Mesendoderm (in vitro differentiated cells): ENCODE results near the gene ANKUB1.

Source experiments
- DNase-seq: peaks from one replicate; pipeline ENCODE4 v3.0.0; 2013
- H2AK5ac ChIP-seq: 2 replicates; pipeline ENCODE4 v1.6.1; 2013; ENCODE audit warnings: low read length, inconsistent platforms
- H2BK120ac ChIP-seq: 2 replicates; pipeline ENCODE4 v1.6.1; 2013; ENCODE audit warnings: low read depth, mild to moderate bottlenecking, low read length, moderate library complexity, mixed read lengths
- H2BK15ac ChIP-seq: replicated peaks from 2 replicates; pipeline ENCODE4 v1.6.1; 2013; ENCODE audit warnings: low read depth, mild to moderate bottlenecking, moderate library complexity
- H2BK5ac ChIP-seq: 2 replicates; pipeline ENCODE4 v1.6.1; 2013; ENCODE audit warnings: low read length, inconsistent platforms
- H3K18ac ChIP-seq: 2 replicates; pipeline ENCODE4 v1.6.1; 2013; ENCODE audit warnings: mild to moderate bottlenecking, low read length, mixed read lengths
- H3K23ac ChIP-seq: one replicate; pipeline ENCODE4 v1.6.1; 2013; ENCODE audit warnings: low read length
- H3K27ac ChIP-seq: 2 replicates; pipeline ENCODE4 v1.5.1; 2013; ENCODE audit warnings: low read depth, mild to moderate bottlenecking, inconsistent platforms, low read length, moderate library complexity
- H3K27me3 ChIP-seq: 2 replicates; pipeline ENCODE4 v1.6.1; 2013; ENCODE audit warnings: low read length, control low read depth, mild to moderate bottlenecking, inconsistent platforms; ENCODE audit not compliant: insufficient read depth, poor library complexity
- H3K36me3 ChIP-seq: 2 replicates; pipeline ENCODE4 v1.6.1; 2013; ENCODE audit warnings: low read length, inconsistent platforms; ENCODE audit not compliant: control insufficient read depth, insufficient read depth
- H3K4ac ChIP-seq: one replicate; pipeline ENCODE4 v1.6.1; 2013; ENCODE audit warnings: low read depth, mild to moderate bottlenecking, low read length, moderate library complexity
- H3K4me1 ChIP-seq: 2 replicates; pipeline ENCODE4 v1.6.1; 2013; ENCODE audit warnings: low read depth, low read length, inconsistent platforms; ENCODE audit not compliant: control insufficient read depth
- H3K4me2 ChIP-seq: 2 replicates; pipeline ENCODE4 v1.6.1; 2013; ENCODE audit warnings: low read length
- H3K4me3 ChIP-seq: 2 replicates; pipeline ENCODE4 v1.5.1; 2013; ENCODE audit warnings: mild to moderate bottlenecking, low read length
- H3K56ac ChIP-seq: one replicate; pipeline ENCODE4 v1.6.1; 2013; ENCODE audit warnings: low read length
- H3K79me1 ChIP-seq: 2 replicates; pipeline ENCODE4 v1.6.1; 2013; ENCODE audit warnings: low read length, inconsistent platforms
- H3K79me2 ChIP-seq: 2 replicates; pipeline ENCODE4 v1.6.1; 2013; ENCODE audit warnings: mild to moderate bottlenecking, low read length; ENCODE audit not compliant: control insufficient read depth, insufficient read depth
- H3K9ac ChIP-seq: 2 replicates; pipeline ENCODE4 v1.6.1; 2013; ENCODE audit warnings: low read length, inconsistent platforms
- H4K5ac ChIP-seq: one replicate; pipeline ENCODE4 v1.6.1; 2013; ENCODE audit warnings: low read length
- H4K8ac ChIP-seq: one replicate; pipeline ENCODE4 v1.6.1; 2013; ENCODE audit warnings: low read depth, mild to moderate bottlenecking, control low read depth, low read length, moderate library complexity
- WGBS: extraction: QIAGEN DNeasy Blood & Tissue Kit; methylation state at CpG from one replicate; pipeline ENCODE4 v1.1.7; 2013; ENCODE audit warnings: low lambda C conversion rate, missing lambda C conversion rate; ENCODE audit not compliant: insufficient coverage; ENCODE audit errors: extremely low coverage; 5-methylcytosine and 5-hydroxymethylcytosine counted together

Gene ANKUB1

DNA sequence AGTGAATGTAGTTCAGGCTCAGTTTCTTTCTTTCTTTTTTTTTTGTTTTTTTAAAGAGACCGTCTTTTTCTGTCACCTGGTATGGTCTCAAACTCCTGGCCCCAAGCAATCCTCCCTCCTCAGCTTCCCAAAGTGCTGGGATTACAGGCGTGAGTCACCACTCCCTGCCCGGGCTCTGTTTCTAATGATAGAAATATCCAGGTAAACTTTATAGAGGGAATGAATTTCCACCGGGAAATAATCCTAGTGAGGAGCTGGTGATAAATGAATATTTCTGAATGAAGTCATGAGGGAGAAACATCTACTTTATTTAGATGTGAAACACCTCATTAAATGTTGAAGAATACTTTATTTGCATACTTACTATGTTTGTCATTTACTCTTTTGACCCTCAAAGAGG lies 27.8 kb upstream of the ANKUB1 start:
- no peaks in the 10 kb centered on the region for H3K4me1 ChIP-seq
- H3K23ac ChIP-seq: no peak overlapping the region
- no peak overlapping the region for H2BK120ac ChIP-seq
- H4K8ac ChIP-seq: no peak overlapping the region
- no peaks in the 10 kb centered on the region for H3K36me3 ChIP-seq
- no peak overlapping the region for H3K9ac ChIP-seq
- no peak overlapping the region for H4K5ac ChIP-seq
- no peak overlapping the region for H3K18ac ChIP-seq
- H2AK5ac ChIP-seq: no peak overlapping the region
- peaks cover 4% of the 10 kb centered on the region for H3K79me1 ChIP-seq
- WGBS: no CpG with 5 or more reads among the region's 4 CpGs
- H3K27ac ChIP-seq: no peak overlapping the region
- no peak overlapping the region for H2BK15ac ChIP-seq
- H3K4me2 ChIP-seq: no peak overlapping the region
- DNase-seq: peak; percentile 21
- H3K4ac ChIP-seq: no peak overlapping the region
- no peaks in the 10 kb centered on the region for H3K27me3 ChIP-seq
- peaks cover 25% of the 10 kb centered on the region for H3K79me2 ChIP-seq
- H3K4me3 ChIP-seq: no peak overlapping the region
- H3K56ac ChIP-seq: no peak overlapping the region
- no peak overlapping the region for H2BK5ac ChIP-seq

DNA sequence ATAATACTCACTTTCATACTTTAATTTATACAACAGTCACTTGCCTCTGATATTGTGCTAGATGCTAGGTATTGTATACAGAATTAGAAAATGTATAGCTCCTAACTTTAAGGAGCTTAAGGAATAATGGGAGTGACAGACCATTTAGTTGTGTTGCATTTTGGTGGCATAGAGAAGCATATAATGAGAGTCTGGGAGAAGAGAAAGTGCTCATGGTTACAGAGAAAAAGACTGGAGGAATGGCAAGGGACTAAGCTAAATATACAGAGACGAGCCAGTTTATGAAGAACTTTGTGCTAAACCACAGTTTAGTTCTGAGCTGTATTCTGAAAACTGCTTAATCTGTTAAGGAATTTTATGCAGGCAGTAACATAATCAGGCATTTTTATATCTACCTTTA lies 27.1 kb upstream of the ANKUB1 start:
- no peak overlapping the region for H3K23ac ChIP-seq
- H4K8ac ChIP-seq: no peak overlapping the region
- H3K18ac ChIP-seq: no peak overlapping the region
- H2BK5ac ChIP-seq: no peak overlapping the region
- no peak overlapping the region for H2BK120ac ChIP-seq
- no peak overlapping the region for H3K4ac ChIP-seq
- WGBS: no CpG with 5 or more reads among the region's 1 CpG
- H3K4me1 ChIP-seq: no peaks in the 10 kb centered on the region
- H3K4me3 ChIP-seq: no peak overlapping the region
- DNase-seq: no peak
- H3K79me2 ChIP-seq: peaks cover 29% of the 10 kb centered on the region
- H3K56ac ChIP-seq: no peak overlapping the region
- H3K4me2 ChIP-seq: no peak overlapping the region
- H3K27me3 ChIP-seq: no peaks in the 10 kb centered on the region
- H3K9ac ChIP-seq: no peak overlapping the region
- H2BK15ac ChIP-seq: no peak overlapping the region
- H4K5ac ChIP-seq: no peak overlapping the region
- H2AK5ac ChIP-seq: no peak overlapping the region
- H3K79me1 ChIP-seq: peaks cover 4% of the 10 kb centered on the region
- no peaks in the 10 kb centered on the region for H3K36me3 ChIP-seq
- no peak overlapping the region for H3K27ac ChIP-seq

DNA sequence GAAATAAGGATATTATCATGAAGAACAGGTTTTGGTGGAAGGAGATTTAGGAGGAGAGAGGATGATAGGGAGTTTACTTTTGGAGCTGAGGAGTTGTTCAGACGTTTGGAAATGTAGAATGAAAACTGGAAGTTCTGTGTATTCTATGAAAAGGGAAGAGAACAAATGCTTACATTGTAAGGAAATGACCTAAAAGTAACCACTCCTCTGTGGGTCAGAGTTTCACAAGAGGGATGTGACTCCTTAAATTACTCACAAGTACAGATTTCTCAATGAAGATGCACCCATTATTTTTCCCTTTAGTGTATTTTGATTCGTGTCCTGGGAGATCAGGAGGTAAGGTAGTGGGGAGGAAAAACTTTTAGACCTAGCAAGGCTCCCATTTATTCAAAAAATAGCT lies 24.6 kb upstream of the ANKUB1 start:
- no peak overlapping the region for H2BK15ac ChIP-seq
- DNase-seq: no peak
- H3K4ac ChIP-seq: no peak overlapping the region
- H3K4me1 ChIP-seq: no peaks in the 10 kb centered on the region
- 100% methylated on average over 1 of the region's 2 CpGs for WGBS
- no peaks in the 10 kb centered on the region for H3K36me3 ChIP-seq
- no peak overlapping the region for H3K18ac ChIP-seq
- H2BK5ac ChIP-seq: no peak overlapping the region
- no peak overlapping the region for H2AK5ac ChIP-seq
- no peak overlapping the region for H3K4me2 ChIP-seq
- no peak overlapping the region for H3K23ac ChIP-seq
- H2BK120ac ChIP-seq: no peak overlapping the region
- peaks cover 29% of the 10 kb centered on the region for H3K79me2 ChIP-seq
- H3K27ac ChIP-seq: no peak overlapping the region
- no peak overlapping the region for H3K56ac ChIP-seq
- no peak overlapping the region for H4K5ac ChIP-seq
- H3K27me3 ChIP-seq: no peaks in the 10 kb centered on the region
- H3K4me3 ChIP-seq: no peak overlapping the region
- no peak overlapping the region for H3K9ac ChIP-seq
- peaks cover 3% of the 10 kb centered on the region for H3K79me1 ChIP-seq
- H4K8ac ChIP-seq: no peak overlapping the region

DNA sequence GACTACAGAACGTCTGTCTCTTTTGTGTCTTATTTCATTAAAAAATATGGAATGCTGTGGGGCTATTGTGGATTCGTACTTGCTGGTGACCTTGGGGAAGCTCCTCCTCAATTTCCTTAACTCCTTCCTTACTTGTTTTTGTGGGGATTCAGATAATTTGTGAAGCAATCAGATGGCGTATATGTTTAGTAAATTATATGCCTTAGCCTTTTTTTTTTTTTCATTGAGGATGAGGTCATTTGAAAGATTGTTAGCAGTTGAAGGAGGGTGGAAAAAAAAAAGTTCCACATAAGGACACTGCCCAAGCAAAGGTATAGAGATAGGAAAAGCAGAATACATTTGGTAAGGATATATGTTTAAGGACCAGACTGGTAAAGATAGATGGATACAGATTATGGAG lies 24.0 kb upstream of the ANKUB1 start:
- Histone ChIP-seq H2AK5ac (no peak overlapping the region), H3K9ac (no peak overlapping the region), H3K56ac (no peak overlapping the region), H4K5ac (no peak overlapping the region), H3K27me3 (no peaks in the 10 kb centered on the region), H2BK120ac (no peak overlapping the region), H3K4me3 (no peak overlapping the region), H3K79me1 (peaks cover 3% of the 10 kb centered on the region), H3K27ac (no peak overlapping the region), H3K79me2 (peaks cover 29% of the 10 kb centered on the region), H3K4me2 (no peak overlapping the region), H2BK15ac (no peak overlapping the region), H3K4me1 (no peaks in the 10 kb centered on the region), H4K8ac (no peak overlapping the region), H3K23ac (no peak overlapping the region), H3K4ac (no peak overlapping the region), H3K36me3 (no peaks in the 10 kb centered on the region), H2BK5ac (no peak overlapping the region), H3K18ac (no peak overlapping the region)
- no CpG with 5 or more reads among the region's 3 CpGs for WGBS
- DNase-seq: no peak

DNA sequence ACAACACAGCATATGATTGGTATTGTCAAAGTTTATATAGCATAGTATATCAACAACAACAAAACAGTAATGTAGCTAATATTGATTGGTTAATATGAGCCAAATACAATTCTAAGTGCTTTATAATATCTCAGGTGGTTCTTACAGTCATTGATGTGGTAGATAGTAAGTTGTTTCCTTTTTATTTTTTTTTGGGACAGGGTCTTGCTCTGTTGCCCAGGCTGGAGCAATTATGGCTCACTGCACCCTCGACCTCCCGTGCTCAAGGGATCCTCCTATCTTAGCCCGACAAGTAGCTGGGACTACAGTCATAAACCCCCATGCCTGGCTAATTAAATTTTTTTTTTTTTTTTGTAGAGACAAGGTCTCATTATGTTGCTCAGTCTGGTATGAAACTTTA lies 23.4 kb upstream of the ANKUB1 start:
- no peaks in the 10 kb centered on the region for H3K27me3 ChIP-seq
- H2BK15ac ChIP-seq: no peak overlapping the region
- no peaks in the 10 kb centered on the region for H3K36me3 ChIP-seq
- H3K4me2 ChIP-seq: no peak overlapping the region
- H3K4me1 ChIP-seq: no peaks in the 10 kb centered on the region
- H2AK5ac ChIP-seq: no peak overlapping the region
- no peak overlapping the region for H3K23ac ChIP-seq
- peaks cover 3% of the 10 kb centered on the region for H3K79me1 ChIP-seq
- H3K4me3 ChIP-seq: no peak overlapping the region
- DNase-seq: no peak
- no peak overlapping the region for H3K56ac ChIP-seq
- H2BK5ac ChIP-seq: no peak overlapping the region
- H4K5ac ChIP-seq: no peak overlapping the region
- H3K4ac ChIP-seq: no peak overlapping the region
- H3K9ac ChIP-seq: no peak overlapping the region
- H3K27ac ChIP-seq: no peak overlapping the region
- no peak overlapping the region for H2BK120ac ChIP-seq
- no CpG with 5 or more reads among the region's 3 CpGs for WGBS
- no peak overlapping the region for H4K8ac ChIP-seq
- no peak overlapping the region for H3K18ac ChIP-seq
- peaks cover 29% of the 10 kb centered on the region for H3K79me2 ChIP-seq

DNA sequence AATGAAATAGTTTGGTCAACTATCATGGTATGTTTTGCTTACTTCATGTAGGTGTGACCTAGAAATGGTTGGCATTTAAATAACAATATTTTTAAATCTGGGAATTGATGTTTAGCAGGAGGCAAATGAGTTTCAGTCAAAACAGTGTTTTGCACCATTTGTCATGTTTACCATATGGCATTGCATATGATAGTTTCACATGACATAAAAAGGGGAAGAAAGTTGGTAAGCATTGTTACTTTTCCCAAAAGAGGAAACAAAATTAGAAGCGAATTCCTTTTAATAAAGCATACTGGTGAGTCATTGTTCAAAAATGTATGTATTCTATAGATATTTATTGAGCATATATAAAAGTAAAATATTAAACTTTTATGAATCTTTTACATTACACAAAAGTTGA lies 23.0 kb upstream of the ANKUB1 start:
- no peak overlapping the region for H4K8ac ChIP-seq
- no peaks in the 10 kb centered on the region for H3K36me3 ChIP-seq
- H3K23ac ChIP-seq: no peak overlapping the region
- no peak overlapping the region for H4K5ac ChIP-seq
- no peaks in the 10 kb centered on the region for H3K4me1 ChIP-seq
- no peak overlapping the region for H3K56ac ChIP-seq
- H2AK5ac ChIP-seq: no peak overlapping the region
- no peak for DNase-seq
- peaks cover 3% of the 10 kb centered on the region for H3K79me1 ChIP-seq
- no CpG with 5 or more reads among the region's 1 CpG for WGBS
- H3K4me3 ChIP-seq: no peak overlapping the region
- no peak overlapping the region for H3K4me2 ChIP-seq
- no peak overlapping the region for H2BK5ac ChIP-seq
- peaks cover 29% of the 10 kb centered on the region for H3K79me2 ChIP-seq
- no peak overlapping the region for H2BK120ac ChIP-seq
- H3K27ac ChIP-seq: no peak overlapping the region
- no peak overlapping the region for H2BK15ac ChIP-seq
- no peak overlapping the region for H3K9ac ChIP-seq
- H3K4ac ChIP-seq: no peak overlapping the region
- H3K18ac ChIP-seq: no peak overlapping the region
- no peaks in the 10 kb centered on the region for H3K27me3 ChIP-seq
